OCI-LY7 (cell line): ENCODE measurements around the gene GNA12. TPM values are rescaled to one million over a fixed set of nuclear protein-coding genes. Genes with fewer than 3 reads are reported as not detected.

Source experiments
- BruUV-seq: library from RNA; stranded (reverse); fragments of 400-500 nt; replicated peaks from 2 replicates; lab custom pipeline; 2021; lab: Mats Ljungman, UMichigan
- CTCF ChIA-PET: fragments of 300-600 bp; sonication (Branson Sonifier 250); formaldehyde crosslinking; loops from one replicate; lab custom pipeline; 2022; ENCODE audit warnings: antibody characterized with exemption; ENCODE audit not compliant: unreplicated experiment; lab: Charles Lee
- POLR2A ChIA-PET: fragments of 300-600 bp; sonication (Branson Sonifier 250); formaldehyde crosslinking; loops from one replicate; lab custom pipeline; 2022; ENCODE audit warnings: antibody characterized with exemption; lab: Charles Lee
- DNase-seq: peaks from one replicate; pipeline ENCODE4 v3.0.0-alpha.2; 2015; ENCODE audit warnings: low spot score
- H2AFZ ChIP-seq: fragments of 200-600 bp; sonication (generic), shearing (Covaris generic); 2 replicates; pipeline ENCODE4 v1.6.1; 2014; ENCODE audit warnings: mild to moderate bottlenecking, antibody characterized with exemption, low read length, moderate library complexity
- H3K27ac ChIP-seq: fragments of 200-600 bp; sonication (generic); 2 replicates; pipeline ENCODE4 v1.5.1; 2014; ENCODE audit warnings: mixed run types, low read depth, mild to moderate bottlenecking, moderate library complexity, low read length, inconsistent platforms; ENCODE audit not compliant: poor library complexity, severe bottlenecking
- H3K36me3 ChIP-seq: fragments of 200-600 bp; sonication (generic); 2 replicates; pipeline ENCODE4 v1.6.1; 2014; ENCODE audit warnings: mild to moderate bottlenecking, antibody characterized with exemption, low read length, moderate library complexity, mixed read lengths; ENCODE audit not compliant: insufficient read depth
- H3K4me1 ChIP-seq: fragments of 200-600 bp; sonication (generic); 2 replicates; pipeline ENCODE4 v1.5.1; 2014; ENCODE audit warnings: mild to moderate bottlenecking, low read length; ENCODE audit not compliant: insufficient read depth, poor library complexity, severe bottlenecking
- H3K4me2 ChIP-seq: fragments of 200-600 bp; sonication (generic); 2 replicates; pipeline ENCODE4 v1.6.1; 2014; ENCODE audit warnings: mild to moderate bottlenecking, low read length
- H3K4me3 ChIP-seq: fragments of 200-600 bp; sonication (generic); 2 replicates; pipeline ENCODE4 v1.5.1; 2014; ENCODE audit warnings: mild to moderate bottlenecking, low read depth, low read length; ENCODE audit not compliant: poor library complexity, severe bottlenecking
- H3K79me2 ChIP-seq: fragments of 200-600 bp; sonication (generic); 2 replicates; pipeline ENCODE4 v1.6.1; 2016; ENCODE audit warnings: low read depth, mild to moderate bottlenecking, low read length, moderate library complexity, mixed read lengths; ENCODE audit not compliant: insufficient read depth
- H3K9me2 ChIP-seq: fragments of 200-600 bp; sonication (generic); 2 replicates; pipeline ENCODE4 v1.6.1; 2016; ENCODE audit warnings: mild to moderate bottlenecking, low read length, mixed read lengths; ENCODE audit not compliant: insufficient read depth
- H3K9me3 ChIP-seq: fragments of 200-600 bp; sonication (generic); 2 replicates; pipeline ENCODE4 v1.6.1; 2014; ENCODE audit warnings: mild to moderate bottlenecking, mixed run types, low read length, mixed read lengths
- H4K20me1 ChIP-seq: fragments of 200-600 bp; sonication (generic); 2 replicates; pipeline ENCODE4 v1.6.1; 2014; ENCODE audit warnings: mild to moderate bottlenecking, antibody characterized with exemption, low read length, moderate library complexity, mixed read lengths; ENCODE audit not compliant: insufficient read depth
- EZH2phosphoT487 ChIP-seq: fragments of 200-600 bp; sonication (generic); IDR thresholded peaks from 2 replicates; pipeline ENCODE4 v1.6.1; 2018; ENCODE audit warnings: low read depth, borderline replicate concordance, mild to moderate bottlenecking, mixed run types, antibody characterized with exemption, low read length, moderate library complexity, mixed read lengths
- intact Hi-C: fragments of 100-400 bp; cut with micrococcal nuclease; formaldehyde crosslinking; loops from one replicate; pipeline ENCODE4 v1.10.0; 2022; ENCODE audit not compliant: unreplicated experiment
- total RNA-seq, 2 experiments: library from RNA; depleted of rRNA in 1 of 2; stranded (reverse); fragments of >200 nt in 1 of 2; shearing (Covaris generic) in 1 of 2; gene quantifications; 2 replicates each; pipeline ENCODE4 v1.2.3, GENCODE V29; 2014 to 2022
- TF ChIP-seq, protein P1 (sequence below): fragments of 200-600 bp; sonication (generic); conservative IDR thresholded peaks from 2 replicates; pipeline ENCODE4 v1.5.1; 2014; ENCODE audit warnings: mild to moderate bottlenecking, antibody characterized with exemption, low read length, moderate library complexity, mixed read lengths

The GNA12 gene
- total RNA-seq, 2 experiments from 2014 or later = 10.3 to 35.9 TPM

DNA sequence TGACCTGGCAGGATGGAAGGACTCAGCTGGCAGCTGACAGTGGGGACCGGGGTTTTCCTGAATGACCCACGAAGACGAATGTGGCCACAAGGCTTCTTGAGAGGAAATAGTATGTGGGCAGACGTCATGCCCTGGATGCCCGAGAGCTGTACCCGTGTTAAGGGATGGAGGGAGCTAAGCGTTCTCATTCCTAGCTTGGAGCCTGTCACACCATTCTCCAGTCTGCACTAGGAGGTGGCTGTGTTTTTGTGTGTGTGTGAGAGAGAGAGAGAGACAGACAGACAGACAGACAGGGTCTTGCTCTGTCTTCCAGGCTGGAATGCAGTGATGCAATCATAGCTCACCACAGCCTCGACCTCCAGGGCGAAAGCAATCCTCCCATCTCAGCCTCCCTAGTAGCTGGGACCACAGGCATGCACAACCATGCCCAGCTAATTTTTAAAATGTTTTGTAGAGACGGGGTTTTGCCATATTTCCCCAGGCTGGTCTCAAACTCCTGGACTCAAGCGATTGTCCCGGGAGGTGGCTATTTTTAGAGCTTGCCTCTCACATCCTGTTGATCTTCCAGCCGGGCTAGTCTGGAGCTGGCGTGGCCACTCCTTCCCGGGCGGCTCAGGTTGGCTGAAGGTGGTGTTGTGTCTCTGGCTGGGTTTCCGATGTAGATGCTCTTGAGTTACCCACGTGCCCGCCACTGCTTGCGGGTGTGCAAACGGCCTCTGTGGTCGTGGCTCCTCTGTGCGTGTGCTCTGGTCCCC lies 154.0 kb downstream of the GNA12 start:
- CTCF ChIA-PET = interaction anchor here (1.0 to 1.3 kb wide), 2 partner anchors 9 to 20 kb away, joined by 3 read pairs; no protein-coding TSS in a partner anchor
- TF ChIP-seq, protein P1, sequence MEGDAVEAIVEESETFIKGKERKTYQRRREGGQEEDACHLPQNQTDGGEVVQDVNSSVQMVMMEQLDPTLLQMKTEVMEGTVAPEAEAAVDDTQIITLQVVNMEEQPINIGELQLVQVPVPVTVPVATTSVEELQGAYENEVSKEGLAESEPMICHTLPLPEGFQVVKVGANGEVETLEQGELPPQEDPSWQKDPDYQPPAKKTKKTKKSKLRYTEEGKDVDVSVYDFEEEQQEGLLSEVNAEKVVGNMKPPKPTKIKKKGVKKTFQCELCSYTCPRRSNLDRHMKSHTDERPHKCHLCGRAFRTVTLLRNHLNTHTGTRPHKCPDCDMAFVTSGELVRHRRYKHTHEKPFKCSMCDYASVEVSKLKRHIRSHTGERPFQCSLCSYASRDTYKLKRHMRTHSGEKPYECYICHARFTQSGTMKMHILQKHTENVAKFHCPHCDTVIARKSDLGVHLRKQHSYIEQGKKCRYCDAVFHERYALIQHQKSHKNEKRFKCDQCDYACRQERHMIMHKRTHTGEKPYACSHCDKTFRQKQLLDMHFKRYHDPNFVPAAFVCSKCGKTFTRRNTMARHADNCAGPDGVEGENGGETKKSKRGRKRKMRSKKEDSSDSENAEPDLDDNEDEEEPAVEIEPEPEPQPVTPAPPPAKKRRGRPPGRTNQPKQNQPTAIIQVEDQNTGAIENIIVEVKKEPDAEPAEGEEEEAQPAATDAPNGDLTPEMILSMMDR = no peak
- TF ChIP-seq EZH2phosphoT487 = no peak
- intact Hi-C loops = no loop called here

DNA sequence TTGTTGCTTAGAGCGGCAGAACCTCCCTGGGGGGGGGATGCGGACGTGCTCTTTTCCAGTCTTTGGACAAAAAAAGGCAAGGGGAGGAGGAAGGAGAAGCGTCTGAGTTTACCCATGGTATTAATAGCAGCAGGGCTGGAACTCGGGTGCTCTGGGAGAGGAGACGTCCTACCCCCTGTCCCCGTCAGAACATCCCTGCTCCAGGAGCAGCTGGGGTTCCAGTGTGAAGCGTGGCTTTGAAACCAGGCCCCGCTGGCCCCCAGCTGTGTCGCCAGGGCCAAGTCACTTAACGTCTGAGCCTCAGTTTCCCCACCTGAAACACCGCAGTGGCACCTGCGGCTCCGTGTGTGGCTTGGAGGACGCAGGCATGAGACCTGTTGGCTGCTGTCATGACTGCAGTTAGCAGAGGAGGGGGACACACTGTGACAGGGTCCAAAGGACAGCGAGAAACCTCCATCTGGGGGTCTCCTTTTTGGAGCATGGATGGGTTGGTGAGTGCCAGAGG lies 154.7 kb downstream of the GNA12 start:
- Histone ChIP-seq H3K4me1 (no peaks in the 10 kb centered on the region), H3K9me3 (no peaks in the 10 kb centered on the region), H3K36me3 (no peaks in the 10 kb centered on the region), H2AFZ (no peak overlapping the region), H4K20me1 (no peaks in the 10 kb centered on the region), H3K4me3 (no peak overlapping the region), H3K4me2 (no peak overlapping the region), H3K9me2 (no peaks in the 10 kb centered on the region), H3K27ac (no peak overlapping the region), H3K79me2 (no peaks in the 10 kb centered on the region)
- intact Hi-C loops = no loop called here
- CTCF ChIA-PET = interaction anchor here (1.3 kb wide), 1 partner anchor 20 kb away, joined by 3 read pairs; no protein-coding TSS in a partner anchor
- DNase-seq = no peak
- TF ChIP-seq, protein P1 = no peak
- no peak for TF ChIP-seq EZH2phosphoT487
- POLR2A ChIA-PET = interaction anchor here (1.0 to 1.1 kb wide), 2 partner anchors 9 to 12 kb away, joined by 3 read pairs; no protein-coding TSS in a partner anchor
- BruUV-seq = no TSS peak

More for the DNA sequence above, 154.0 kb downstream of the GNA12 start:
- Histone ChIP-seq H4K20me1 (no peaks in the 10 kb centered on the region), H3K9me2 (no peaks in the 10 kb centered on the region), H3K79me2 (no peaks in the 10 kb centered on the region), H3K4me3 (no peak overlapping the region), H3K36me3 (no peaks in the 10 kb centered on the region), H3K4me1 (no peaks in the 10 kb centered on the region), H3K4me2 (no peak overlapping the region), H3K27ac (no peak overlapping the region), H3K9me3 (no peaks in the 10 kb centered on the region), H2AFZ (no peak overlapping the region)
- POLR2A ChIA-PET = interaction anchor here (0.5 to 1.1 kb wide), 3 partner anchors 9 to 131 kb away, joined by 3 to 5 read pairs (median 3); no protein-coding TSS in a partner anchor
- no peak for DNase-seq
- no TSS peak for BruUV-seq
